OCI-LY7 (cell line): ENCODE results near the gene NEU2. TPM values are rescaled to one million over a fixed set of nuclear protein-coding genes. Genes with fewer than 3 reads are reported as not detected.

Experiments
- BruUV-seq: library from RNA; stranded (reverse); fragments of 400-500 nt; replicated peaks from 2 replicates; lab custom pipeline; 2021; lab: Mats Ljungman, UMichigan
- CTCF ChIA-PET: fragments of 300-600 bp; sonication (Branson Sonifier 250); formaldehyde crosslinking; loops from one replicate; lab custom pipeline; 2022; ENCODE audit warnings: antibody characterized with exemption; ENCODE audit not compliant: unreplicated experiment; lab: Charles Lee
- POLR2A ChIA-PET: fragments of 300-600 bp; sonication (Branson Sonifier 250); formaldehyde crosslinking; loops from one replicate; lab custom pipeline; 2022; ENCODE audit warnings: antibody characterized with exemption; lab: Charles Lee
- DNase-seq: peaks from one replicate; pipeline ENCODE4 v3.0.0-alpha.2; 2015; ENCODE audit warnings: low spot score
- H2AFZ ChIP-seq: fragments of 200-600 bp; sonication (generic), shearing (Covaris generic); 2 replicates; pipeline ENCODE4 v1.6.1; 2014; ENCODE audit warnings: mild to moderate bottlenecking, antibody characterized with exemption, low read length, moderate library complexity
- H3K27ac ChIP-seq: fragments of 200-600 bp; sonication (generic); 2 replicates; pipeline ENCODE4 v1.5.1; 2014; ENCODE audit warnings: mixed run types, low read depth, mild to moderate bottlenecking, moderate library complexity, low read length, inconsistent platforms; ENCODE audit not compliant: poor library complexity, severe bottlenecking
- H3K36me3 ChIP-seq: fragments of 200-600 bp; sonication (generic); 2 replicates; pipeline ENCODE4 v1.6.1; 2014; ENCODE audit warnings: mild to moderate bottlenecking, antibody characterized with exemption, low read length, moderate library complexity, mixed read lengths; ENCODE audit not compliant: insufficient read depth
- H3K4me1 ChIP-seq: fragments of 200-600 bp; sonication (generic); 2 replicates; pipeline ENCODE4 v1.5.1; 2014; ENCODE audit warnings: mild to moderate bottlenecking, low read length; ENCODE audit not compliant: insufficient read depth, poor library complexity, severe bottlenecking
- H3K4me2 ChIP-seq: fragments of 200-600 bp; sonication (generic); 2 replicates; pipeline ENCODE4 v1.6.1; 2014; ENCODE audit warnings: mild to moderate bottlenecking, low read length
- H3K4me3 ChIP-seq: fragments of 200-600 bp; sonication (generic); 2 replicates; pipeline ENCODE4 v1.5.1; 2014; ENCODE audit warnings: mild to moderate bottlenecking, low read depth, low read length; ENCODE audit not compliant: poor library complexity, severe bottlenecking
- H3K79me2 ChIP-seq: fragments of 200-600 bp; sonication (generic); 2 replicates; pipeline ENCODE4 v1.6.1; 2016; ENCODE audit warnings: low read depth, mild to moderate bottlenecking, low read length, moderate library complexity, mixed read lengths; ENCODE audit not compliant: insufficient read depth
- H3K9me2 ChIP-seq: fragments of 200-600 bp; sonication (generic); 2 replicates; pipeline ENCODE4 v1.6.1; 2016; ENCODE audit warnings: mild to moderate bottlenecking, low read length, mixed read lengths; ENCODE audit not compliant: insufficient read depth
- H3K9me3 ChIP-seq: fragments of 200-600 bp; sonication (generic); 2 replicates; pipeline ENCODE4 v1.6.1; 2014; ENCODE audit warnings: mild to moderate bottlenecking, mixed run types, low read length, mixed read lengths
- H4K20me1 ChIP-seq: fragments of 200-600 bp; sonication (generic); 2 replicates; pipeline ENCODE4 v1.6.1; 2014; ENCODE audit warnings: mild to moderate bottlenecking, antibody characterized with exemption, low read length, moderate library complexity, mixed read lengths; ENCODE audit not compliant: insufficient read depth
- CTCF ChIP-seq: fragments of 200-600 bp; sonication (generic); conservative IDR thresholded peaks from 2 replicates; pipeline ENCODE4 v1.5.1; 2014; ENCODE audit warnings: mild to moderate bottlenecking, antibody characterized with exemption, low read length, moderate library complexity, mixed read lengths
- EZH2phosphoT487 ChIP-seq: fragments of 200-600 bp; sonication (generic); IDR thresholded peaks from 2 replicates; pipeline ENCODE4 v1.6.1; 2018; ENCODE audit warnings: low read depth, borderline replicate concordance, mild to moderate bottlenecking, mixed run types, antibody characterized with exemption, low read length, moderate library complexity, mixed read lengths
- intact Hi-C: fragments of 100-400 bp; cut with micrococcal nuclease; formaldehyde crosslinking; loops from one replicate; pipeline ENCODE4 v1.10.0; 2022; ENCODE audit not compliant: unreplicated experiment
- total RNA-seq, 2 experiments: library from RNA; depleted of rRNA in 1 of 2; stranded (reverse); fragments of >200 nt in 1 of 2; shearing (Covaris generic) in 1 of 2; gene quantifications; 2 replicates each; pipeline ENCODE4 v1.2.3, GENCODE V29; 2014 to 2022

Gene NEU2
- total RNA-seq, 2 experiments from 2014 or later = not detected

GRCh38 chr2:233079953-233080835 is 47.7 kb downstream of the NEU2 start:
- H3K36me3 ChIP-seq = peaks cover 41% of the 10 kb centered on the region
- CTCF ChIA-PET = interaction anchor here (0.7 kb wide), 1 partner anchor 20 kb away, joined by 4 read pairs; no protein-coding TSS in a partner anchor
- POLR2A ChIA-PET = interaction anchor here (0.6 to 1.5 kb wide), 4 partner anchors 10 to 21 kb away, joined by 3 to 7 read pairs (median 4); partner anchors contain the start of gene INPP5D
- BruUV-seq = no TSS peak
- H4K20me1 ChIP-seq = no peaks in the 10 kb centered on the region
- H3K4me2 ChIP-seq = peak overlapping the region; percentile 80
- no peaks in the 10 kb centered on the region for H3K9me3 ChIP-seq
- intact Hi-C loops = loop anchor here (1.0 to 10.0 kb wide), 2 partner anchors 20 to 275 kb away; partner anchors contain the start of gene DGKD
- H3K4me1 ChIP-seq = peaks cover 100% of the 10 kb centered on the region
- no peak overlapping the region for H2AFZ ChIP-seq
- peaks cover 52% of the 10 kb centered on the region; the same call in 1 of the 2 replicates for H3K79me2 ChIP-seq
- DNase-seq = no peak
- no peaks in the 10 kb centered on the region for H3K9me2 ChIP-seq
- TF ChIP-seq CTCF = no peak
- TF ChIP-seq EZH2phosphoT487 = no peak
- H3K4me3 ChIP-seq = peak overlapping the region; percentile 4
- H3K27ac ChIP-seq = peak overlapping the region; percentile 98

- no peaks in the 10 kb centered on the region for H3K9me3 ChIP-seq
- POLR2A ChIA-PET = interaction anchor here (1.1 to 1.5 kb wide), 3 partner anchors 13 to 20 kb away, joined by 3 to 7 read pairs (median 5); partner anchors contain the start of gene INPP5D
- H2AFZ ChIP-seq = no peak overlapping the region
- peak overlapping the region; percentile 98 for H3K27ac ChIP-seq
- no peaks in the 10 kb centered on the region for H4K20me1 ChIP-seq
- peaks cover 41% of the 10 kb centered on the region for H3K36me3 ChIP-seq
- CTCF ChIA-PET = interaction anchor here (0.7 kb wide), 1 partner anchor 19 kb away, joined by 4 read pairs; no protein-coding TSS in a partner anchor
- peaks cover 100% of the 10 kb centered on the region for H3K4me1 ChIP-seq
- peaks cover 57% of the 10 kb centered on the region; the same call in 1 of the 2 replicates for H3K79me2 ChIP-seq
- no peak for TF ChIP-seq EZH2phosphoT487
- TF ChIP-seq CTCF = no peak
- DNase-seq = no peak
- BruUV-seq = no TSS peak
- peak overlapping the region; percentile 80 for H3K4me2 ChIP-seq
- H3K9me2 ChIP-seq = no peaks in the 10 kb centered on the region
- H3K4me3 ChIP-seq = no peak overlapping the region
- intact Hi-C loops = loop anchor here (10.0 kb wide), 1 partner anchor 274 kb away; the partner anchor contains the start of gene DGKD
Measured at GRCh38 chr2:233080836-233081229, 48.4 kb downstream of the NEU2 start.
